ENCODE data around the gene ABHD10.

The ABHD10 gene

GRCh38 chr3:111978583-111979433 lies at the start of gene ABHD10:
TSS of gene ABHD10 (plus strand) at chr3:111979026. CDS start at chr3:111979062, 36 bp downstream.
- DNase-seq: peak; percentile 97

DNA sequence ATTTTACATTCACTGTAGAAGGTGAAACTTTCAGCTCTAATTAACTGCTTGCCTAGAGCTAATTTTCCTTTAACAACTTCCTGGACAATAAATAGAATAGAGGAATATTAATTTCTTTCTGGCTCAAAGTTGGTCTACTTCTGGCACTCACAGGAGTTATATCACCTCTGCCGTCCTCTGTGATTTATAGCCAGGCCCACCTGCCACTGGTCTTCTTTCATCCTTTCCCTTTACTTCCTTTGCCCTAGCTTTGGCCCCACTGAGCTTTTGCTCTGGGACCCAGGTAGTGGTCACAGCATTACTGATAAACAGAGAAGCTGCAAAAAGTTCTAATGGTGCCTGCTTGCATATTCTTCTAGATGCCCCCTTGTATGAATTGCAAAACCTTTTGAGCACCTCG lies 49.3 kb upstream of the ABHD10 start:
- no peak for DNase-seq

- DNase-seq: no peak
These were observed 45.9 kb upstream of the ABHD10 start for GRCh38 chr3:111932946-111933345.

DNA sequence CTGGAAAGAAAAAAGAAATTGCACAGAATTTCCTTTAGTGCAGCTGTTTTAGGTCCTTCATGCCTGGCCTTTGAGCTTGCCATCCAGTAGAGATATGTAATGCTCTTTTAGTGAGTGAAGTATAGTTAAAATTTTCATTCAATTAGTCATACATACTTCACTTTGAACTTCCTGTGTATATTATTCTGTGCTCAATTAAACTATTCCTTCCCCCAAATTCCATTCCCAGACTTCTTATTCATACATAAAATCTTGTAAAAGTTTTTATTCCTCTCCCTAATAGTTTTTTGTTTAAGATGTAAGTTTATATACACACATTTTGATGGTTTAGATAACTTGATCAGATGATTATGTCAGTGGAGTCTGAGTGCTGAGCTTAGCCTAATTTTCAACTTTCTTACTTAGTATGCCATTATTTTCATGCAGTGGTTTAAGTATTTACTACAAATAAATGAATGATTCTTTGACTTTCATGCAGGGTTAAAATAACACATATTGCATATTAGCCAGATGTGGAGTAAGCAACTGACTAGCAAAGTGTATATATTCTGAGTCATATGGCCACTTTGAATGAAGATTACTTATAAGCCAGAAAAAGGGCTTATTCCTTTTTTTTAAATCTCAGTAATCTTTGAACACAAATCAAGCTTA lies 42.5 kb upstream of the ABHD10 start:
- no peak for DNase-seq

DNA sequence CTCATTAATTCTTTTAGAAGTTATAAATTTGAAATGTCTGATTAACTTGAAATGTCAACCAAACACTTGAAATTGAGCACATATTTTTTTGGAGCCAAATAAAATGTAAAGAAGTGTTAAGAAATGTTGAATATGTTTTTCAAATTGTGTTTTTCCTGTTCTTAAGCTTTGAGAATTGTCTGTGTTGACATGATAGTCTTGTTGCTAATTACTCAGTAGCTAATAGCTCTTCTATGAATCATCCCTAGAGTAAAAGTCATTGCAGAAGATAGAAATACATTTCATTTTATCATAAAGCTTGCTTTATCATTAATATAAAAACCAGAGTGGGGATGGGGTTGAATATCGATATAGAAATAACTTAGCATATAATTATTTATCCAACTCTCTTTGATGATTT lies 41.9 kb upstream of the ABHD10 start:
- DNase-seq: no peak

- DNase-seq: no peak
These were observed 41.0 kb upstream of the ABHD10 start for GRCh38 chr3:111937871-111938270.

GRCh38 chr3:111939873-111940272 lies 39.0 kb upstream of the ABHD10 start:
- no peak for DNase-seq

- DNase-seq: no peak
These were observed 35.3 kb upstream of the ABHD10 start for GRCh38 chr3:111943533-111943932.

GRCh38 chr3:111944372-111944771 lies 34.5 kb upstream of the ABHD10 start:
- no peak for DNase-seq

DNA sequence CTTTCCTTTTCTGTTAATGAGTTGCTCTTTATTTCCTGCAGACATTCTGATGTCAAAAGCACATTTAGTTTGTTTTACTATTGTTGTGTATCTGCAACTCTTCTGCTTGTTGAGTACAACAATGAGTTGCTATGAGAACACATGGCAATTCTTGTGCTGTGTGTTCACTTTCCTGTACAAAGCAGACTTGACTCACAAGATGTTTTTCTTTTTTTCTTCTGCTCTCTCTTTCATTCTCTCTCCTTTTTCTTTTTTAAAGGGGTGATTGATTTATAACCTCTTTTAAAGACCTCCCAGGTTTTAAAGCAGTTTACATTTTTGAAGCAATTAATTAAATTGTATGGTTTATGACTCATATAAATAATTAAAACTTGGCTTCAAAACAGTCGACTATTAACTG lies 31.6 kb upstream of the ABHD10 start:
- DNase-seq: no peak

GRCh38 chr3:111948786-111949185 lies 30.0 kb upstream of the ABHD10 start:
- DNase-seq: no peak

- no peak for DNase-seq
These were observed 29.1 kb upstream of the ABHD10 start for GRCh38 chr3:111949712-111950111.

DNA sequence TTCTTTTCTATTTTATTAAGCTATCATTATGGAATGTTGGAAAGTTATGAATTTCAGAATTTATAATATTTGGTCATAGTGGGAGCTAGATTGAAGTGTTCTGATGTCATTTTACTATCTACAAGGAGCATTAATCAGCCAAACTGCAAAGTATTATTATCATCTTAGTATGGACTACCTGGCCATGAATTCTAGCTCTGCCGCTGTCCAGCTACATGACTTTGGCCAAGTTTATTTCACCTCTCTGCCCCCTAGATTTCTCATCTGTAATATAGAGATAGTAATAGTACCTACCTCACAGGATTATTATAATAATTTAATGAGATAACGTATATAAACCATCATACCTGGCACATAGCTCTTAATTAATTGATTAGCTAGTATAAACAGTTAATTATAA lies 27.8 kb upstream of the ABHD10 start:
- DNase-seq: no peak

GRCh38 chr3:111952086-111952485 lies 26.7 kb upstream of the ABHD10 start:
- no peak for DNase-seq

DNA sequence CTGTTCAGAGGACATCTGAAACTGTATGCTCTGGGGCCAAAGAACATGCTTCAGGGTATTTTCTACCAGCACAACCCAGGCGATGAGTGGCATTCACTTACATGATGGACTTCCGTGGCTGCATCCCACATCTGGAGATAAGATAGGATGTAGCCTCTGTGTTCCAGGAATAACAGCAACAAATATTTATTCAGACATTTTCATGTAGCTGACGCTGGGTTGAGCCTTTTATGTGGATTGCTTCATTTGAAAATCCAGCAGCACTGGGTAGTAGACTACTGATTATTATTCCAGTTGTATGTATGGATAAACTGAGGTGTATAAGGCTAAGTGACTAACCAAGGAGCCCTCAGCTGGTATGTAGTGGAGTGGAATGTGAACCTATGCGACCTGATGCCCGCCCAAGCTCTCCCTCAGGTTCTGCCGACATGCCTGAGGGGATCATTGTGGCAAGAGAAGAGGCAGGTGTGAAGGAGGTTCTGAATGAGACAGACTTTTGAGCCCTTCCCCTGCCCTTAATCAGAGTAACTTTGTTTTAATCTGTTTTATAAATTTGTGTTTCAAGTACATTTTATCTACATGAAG lies 25.9 kb upstream of the ABHD10 start:
- no peak for DNase-seq

GRCh38 chr3:111954228-111954990 lies 24.4 kb upstream of the ABHD10 start:
- no peak for DNase-seq

- DNase-seq: no peak
These were observed 22.9 kb upstream of the ABHD10 start for GRCh38 chr3:111955876-111956275.

DNA sequence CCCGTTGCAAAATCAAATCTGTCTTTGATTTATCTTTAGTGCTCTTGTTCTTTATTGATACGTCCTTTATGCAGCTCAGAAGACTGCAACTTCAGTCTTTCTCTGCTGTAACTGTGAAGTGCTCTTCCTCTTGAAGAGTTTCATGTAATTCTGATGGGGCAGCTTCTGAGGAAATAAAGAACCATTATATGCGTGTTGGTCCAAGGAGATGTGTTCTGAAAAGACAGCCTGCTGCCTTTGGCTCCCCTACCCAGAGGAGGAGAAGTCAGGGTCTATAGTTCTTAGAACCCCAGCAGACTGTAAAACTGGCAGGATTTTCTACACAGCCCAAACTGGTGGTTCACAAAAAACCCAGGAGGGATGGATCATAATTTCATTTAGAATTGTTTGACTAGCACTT lies 22.4 kb upstream of the ABHD10 start:
- DNase-seq: no peak

GRCh38 chr3:111956995-111957734 lies 21.7 kb upstream of the ABHD10 start:
- DNase-seq: no peak

DNA sequence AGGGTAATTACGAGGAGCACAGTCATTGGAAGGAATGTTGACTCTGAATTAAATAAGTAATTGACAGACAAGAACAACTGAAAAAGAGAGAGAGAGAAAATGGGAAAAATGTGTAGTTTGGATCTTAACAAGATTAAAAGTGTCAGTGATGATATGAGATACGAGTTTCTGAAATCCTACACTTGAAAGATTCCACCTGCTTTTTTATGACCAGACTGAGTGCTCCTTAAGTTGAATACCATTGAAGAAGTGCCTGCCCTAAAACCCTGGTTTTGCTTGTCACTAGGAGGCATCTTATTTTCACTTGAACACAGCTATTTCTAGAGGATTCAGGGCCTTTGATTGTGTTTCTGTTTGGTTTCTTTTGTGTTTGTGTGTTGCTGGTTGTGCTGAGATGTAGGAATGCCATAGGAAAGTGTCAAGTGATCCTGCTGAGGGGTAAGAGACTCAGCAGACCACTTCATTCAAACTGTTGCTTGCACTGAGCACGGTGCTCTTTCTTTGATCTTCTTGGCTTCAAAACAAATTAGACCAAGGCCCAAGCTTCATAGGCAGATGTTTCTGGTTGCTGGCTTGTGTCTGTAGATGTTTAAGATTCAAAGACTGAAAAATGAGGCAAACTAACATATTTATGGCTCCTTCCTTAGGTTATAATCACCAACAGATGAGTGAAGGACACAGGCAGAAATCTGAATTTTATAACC lies 17.2 kb upstream of the ABHD10 start:
- DNase-seq: no peak

DNA sequence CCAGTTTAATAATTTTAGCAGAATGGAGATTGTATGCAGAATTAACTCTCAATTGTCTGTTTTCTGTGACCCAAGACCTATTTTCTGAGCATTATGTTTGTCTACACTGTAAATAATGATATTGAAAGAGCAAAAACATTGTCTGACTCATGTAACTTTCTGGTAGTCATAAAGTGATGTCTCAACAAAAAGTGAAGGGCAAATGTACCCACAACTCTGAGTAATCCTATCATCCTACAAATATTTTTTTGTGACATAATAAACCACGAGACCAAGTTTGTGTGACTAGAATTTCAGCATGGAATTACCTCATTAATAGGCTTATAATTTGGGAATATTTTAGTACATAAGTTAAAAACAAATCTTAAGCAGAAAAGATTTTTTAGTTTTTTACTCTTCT lies 15.4 kb upstream of the ABHD10 start:
- DNase-seq: no peak

- no peak for DNase-seq
These were observed 13.3 kb upstream of the ABHD10 start for GRCh38 chr3:111965484-111965883.

All from activated CD8-positive, alpha-beta memory T cell treated with anti-CD3 and anti-CD28 coated beads for 24 hours (primary cell).